Ovary (tissue), 3 donors: ENCODE data around the gene GABBR2.

Source experiments
- CTCF ChIP-seq, 3 donors: fragments of 450-650 bp in 2 of 3; fragments of 200-600 bp in 1 of 3; IDR thresholded peaks; one replicate each; pipeline versions ENCODE4 v1.5.1 to v1.8.0; 2016 to 2022; ENCODE audit warnings: antibody characterized with exemption in 3 of 3, mild to moderate bottlenecking in 1 of 3
- POLR2A ChIP-seq: fragments of 450-650 bp; IDR thresholded peaks from one replicate; pipeline ENCODE4 v1.6.1; 2017; ENCODE audit warnings: antibody characterized with exemption, mild to moderate bottlenecking, moderate library complexity
- donor health status: DM: no; HTN: no; CAD: no.

- TF ChIP-seq POLR2A (no peak), CTCF (IDR thresholded peaks at IDR 0.05) (no peak)
Observed at GRCh38 chr9:98409719-98410118, 299.0 kb downstream of the GABBR2 start.
